Muscle layer of colon (tissue), 2 donors: ENCODE measurements around the gene PPP1R16B.

ENCODE experiments used
- H3K27ac ChIP-seq: one replicate; pipeline ENCODE4 v1.7.0; 2013; ENCODE audit warnings: low read depth, mild to moderate bottlenecking, low read length, moderate library complexity
- H3K27me3 ChIP-seq, 2 donors: one replicate each; pipeline ENCODE4 v1.7.0; 2013; ENCODE audit warnings: low read length in 2 of 2, mild to moderate bottlenecking in 2 of 2; ENCODE audit not compliant: insufficient read depth in 2 of 2, control insufficient read depth in 1 of 2
- H3K36me3 ChIP-seq: one replicate; pipeline ENCODE4 v1.7.0; 2013; ENCODE audit warnings: mild to moderate bottlenecking, low read length; ENCODE audit not compliant: insufficient read depth
- H3K4me1 ChIP-seq: one replicate; pipeline ENCODE4 v1.7.0; 2013; ENCODE audit warnings: mild to moderate bottlenecking, low read length; ENCODE audit not compliant: insufficient read depth
- H3K4me3 ChIP-seq, 2 donors: one replicate each; pipeline ENCODE4 v1.7.0; 2013; ENCODE audit warnings: low read length in 2 of 2, low read depth in 1 of 2, mild to moderate bottlenecking in 1 of 2, moderate library complexity in 1 of 2
- H3K9ac ChIP-seq: one replicate; pipeline ENCODE4 v1.7.0; 2013; ENCODE audit warnings: low read length
- H3K9me3 ChIP-seq: one replicate; pipeline ENCODE4 v1.7.0; 2013; ENCODE audit warnings: mild to moderate bottlenecking, low read length
- donor health status: abdominal sarcoma.
- donor health status: Adenocarcinoma of cecum.

The PPP1R16B gene

DNA sequence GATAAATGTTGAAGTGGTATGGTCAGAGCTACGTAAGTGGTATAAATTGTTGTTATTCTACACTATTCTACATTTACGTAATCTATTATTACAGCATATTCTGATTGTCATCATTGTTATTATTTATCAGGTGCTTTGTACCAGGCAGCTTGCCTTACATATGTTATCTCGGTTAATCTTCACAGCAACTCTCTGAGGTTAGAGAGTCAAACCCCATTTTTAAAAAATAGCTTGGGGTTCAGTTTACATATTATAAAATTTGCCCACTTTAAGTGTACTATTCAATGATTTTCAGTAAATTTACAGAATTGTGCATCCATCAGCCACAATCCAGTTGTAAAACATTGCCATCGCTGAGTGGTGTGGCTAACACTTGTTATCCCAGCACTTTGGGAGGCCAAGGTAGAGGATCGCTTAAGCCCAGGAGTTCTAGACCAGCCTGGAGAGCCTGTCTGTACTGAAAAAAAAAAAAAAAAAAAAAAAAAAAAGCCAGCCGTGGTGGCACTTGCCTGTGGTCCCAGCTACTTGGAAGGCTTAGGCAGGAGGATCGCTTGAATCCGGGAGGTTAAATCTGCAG lies 35.5 kb downstream of the PPP1R16B start:
- Histone ChIP-seq H3K27me3 (peaks cover 0 to 4% of the 10 kb centered on the region in 2 donors), H3K36me3 (no peaks in the 10 kb centered on the region), H3K27ac (no peak overlapping the region), H3K4me1 (no peaks in the 10 kb centered on the region), H3K9ac (no peak overlapping the region), H3K4me3 (no peak overlapping the region), H3K9me3 (no peaks in the 10 kb centered on the region)

DNA sequence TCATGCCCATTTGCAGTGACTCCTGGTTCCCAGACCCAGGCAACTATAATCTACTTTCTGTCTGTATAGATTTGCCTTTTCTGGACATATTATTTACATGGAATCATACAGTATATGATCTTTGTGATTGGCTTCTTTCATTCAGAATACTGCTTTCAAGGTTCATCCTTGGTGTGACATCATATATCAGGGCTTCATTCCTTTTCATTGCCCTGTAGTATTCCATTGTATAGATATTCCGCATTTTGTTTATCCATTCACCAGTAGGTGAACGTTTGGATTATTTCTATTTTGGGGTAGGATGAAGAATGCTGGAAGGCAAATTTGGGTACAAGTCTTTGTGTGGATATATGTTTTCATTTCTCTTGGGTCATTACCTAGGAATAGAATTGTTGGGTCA lies 36.1 kb downstream of the PPP1R16B start:
- Histone ChIP-seq H3K27ac (no peak overlapping the region), H3K4me1 (no peaks in the 10 kb centered on the region), H3K4me3 (no peak overlapping the region), H3K9me3 (no peaks in the 10 kb centered on the region), H3K27me3 (peaks cover 0 to 4% of the 10 kb centered on the region in 2 donors), H3K36me3 (no peaks in the 10 kb centered on the region), H3K9ac (no peak overlapping the region)

DNA sequence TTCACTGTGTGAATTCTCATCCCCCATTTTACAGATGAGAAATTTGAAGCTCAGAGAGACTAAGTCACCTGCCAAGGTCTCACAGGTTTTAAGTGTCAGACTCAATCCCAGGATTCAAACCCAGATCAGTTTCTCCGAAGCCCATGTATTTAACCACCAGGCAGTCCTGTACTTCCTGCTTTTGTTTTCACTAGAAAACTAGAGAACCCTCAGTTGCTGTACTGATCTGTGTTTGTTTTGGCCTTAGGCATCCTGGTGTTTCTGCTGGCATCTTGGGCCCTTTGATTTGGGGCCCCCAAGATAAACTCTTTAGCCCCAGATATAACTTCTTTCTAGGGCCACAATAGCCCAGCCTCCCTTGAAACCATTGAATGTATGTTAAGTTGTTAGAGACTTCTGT lies 36.5 kb downstream of the PPP1R16B start:
- no peak overlapping the region for H3K9ac ChIP-seq

DNA sequence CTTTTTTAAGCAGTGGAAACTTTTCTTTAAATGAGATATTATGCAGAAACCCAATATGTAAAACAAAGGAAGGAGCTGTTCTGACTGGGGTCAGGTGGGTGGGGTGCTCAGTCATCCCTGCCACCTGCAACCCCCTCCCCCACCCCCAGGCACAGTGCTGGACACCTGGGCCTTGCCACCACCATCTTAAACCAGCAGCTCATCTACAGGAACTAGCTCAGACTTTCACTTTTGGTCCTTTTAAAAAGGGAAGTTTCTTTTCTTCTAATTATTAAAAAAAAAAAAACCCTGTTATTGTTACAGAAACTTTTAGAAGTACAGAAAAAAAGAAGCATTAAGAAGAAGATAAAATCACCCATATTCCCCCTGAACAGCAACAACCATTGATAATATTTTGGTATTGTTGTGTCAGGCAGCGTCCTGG lies 37.1 kb downstream of the PPP1R16B start:
- no peaks in the 10 kb centered on the region for H3K36me3 ChIP-seq
- no peaks in the 10 kb centered on the region for H3K9me3 ChIP-seq
- no peak overlapping the region for H3K27ac ChIP-seq
- no peaks in the 10 kb centered on the region for H3K4me1 ChIP-seq
- H3K4me3 ChIP-seq, result no peak overlapping the region
- peaks cover 0 to 4% of the 10 kb centered on the region in 2 donors for H3K27me3 ChIP-seq
- H3K9ac ChIP-seq, result no peak overlapping the region

More for the DNA sequence above, 36.5 kb downstream of the PPP1R16B start:
- Histone ChIP-seq H3K27ac (no peak overlapping the region), H3K4me1 (no peaks in the 10 kb centered on the region), H3K27me3 (peaks cover 0 to 4% of the 10 kb centered on the region in 2 donors), H3K4me3 (no peak overlapping the region), H3K36me3 (no peaks in the 10 kb centered on the region), H3K9me3 (no peaks in the 10 kb centered on the region)

DNA sequence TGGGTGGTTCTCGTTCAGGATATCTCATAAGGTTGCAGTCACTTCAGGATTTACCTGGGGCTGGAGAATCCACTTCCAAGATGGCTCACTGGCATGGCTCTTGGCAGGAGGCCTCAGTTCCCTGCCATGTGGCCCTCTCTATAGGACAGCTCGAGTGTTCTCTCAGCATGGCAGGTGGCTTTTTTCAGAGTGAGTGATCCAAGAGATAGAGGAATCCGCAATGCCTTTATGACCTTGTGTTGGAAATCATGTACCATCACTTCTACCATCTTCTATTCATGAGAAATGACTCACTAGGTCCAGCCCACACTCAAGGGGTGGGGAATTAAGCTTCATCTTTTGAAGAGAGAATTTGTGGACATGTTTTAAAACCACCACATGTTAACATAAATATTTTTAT lies 37.8 kb downstream of the PPP1R16B start:
- Histone ChIP-seq H3K27ac (no peak overlapping the region), H3K36me3 (no peaks in the 10 kb centered on the region), H3K4me3 (no peak overlapping the region), H3K27me3 (peaks cover 0 to 4% of the 10 kb centered on the region in 2 donors), H3K9ac (no peak overlapping the region), H3K4me1 (no peaks in the 10 kb centered on the region), H3K9me3 (no peaks in the 10 kb centered on the region)

GRCh38 chr20:38844963-38845362 lies 39.5 kb downstream of the PPP1R16B start:
- H3K36me3 ChIP-seq, result no peaks in the 10 kb centered on the region
- H3K4me1 ChIP-seq, result no peaks in the 10 kb centered on the region
- H3K27ac ChIP-seq, result no peak overlapping the region
- H3K9me3 ChIP-seq, result no peaks in the 10 kb centered on the region
- H3K9ac ChIP-seq, result no peak overlapping the region
- peaks cover 0 to under 1% of the 10 kb centered on the region in 2 donors for H3K27me3 ChIP-seq
- no peak overlapping the region for H3K4me3 ChIP-seq

GRCh38 chr20:38847840-38848239 lies 42.3 kb downstream of the PPP1R16B start:
- Histone ChIP-seq H3K27ac (no peak overlapping the region), H3K4me3 (no peak overlapping the region), H3K4me1 (no peaks in the 10 kb centered on the region), H3K27me3 (no peaks in the 10 kb centered on the region), H3K36me3 (no peaks in the 10 kb centered on the region), H3K9me3 (no peaks in the 10 kb centered on the region), H3K9ac (no peak overlapping the region)

GRCh38 chr20:38853759-38854158 lies 48.3 kb downstream of the PPP1R16B start:
- no peaks in the 10 kb centered on the region for H3K36me3 ChIP-seq
- no peaks in the 10 kb centered on the region for H3K27me3 ChIP-seq
- no peak overlapping the region for H3K4me3 ChIP-seq
- no peak overlapping the region for H3K9ac ChIP-seq
- no peak overlapping the region for H3K27ac ChIP-seq
- no peaks in the 10 kb centered on the region for H3K4me1 ChIP-seq
- no peaks in the 10 kb centered on the region for H3K9me3 ChIP-seq

DNA sequence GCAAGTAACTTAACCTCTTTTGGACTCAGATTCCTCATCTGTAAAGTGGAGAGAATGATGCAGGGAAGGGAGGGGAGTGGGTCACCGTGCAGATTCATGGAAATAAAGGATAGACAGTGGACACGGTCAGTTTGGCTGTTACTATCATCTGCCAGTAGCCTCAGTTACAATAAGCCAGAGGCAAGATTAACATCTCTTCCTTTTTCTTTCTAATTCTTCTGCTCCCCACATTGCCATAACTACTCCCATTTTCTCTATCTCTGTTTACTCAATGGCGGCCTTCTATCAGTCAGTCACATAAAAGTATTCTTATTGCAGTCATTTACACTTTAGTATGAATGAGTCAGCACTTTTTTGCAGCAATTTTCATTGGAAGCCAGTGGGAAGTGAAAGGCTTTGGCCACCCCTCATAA lies 49.2 kb downstream of the PPP1R16B start:
- H3K4me3 ChIP-seq, result no peak overlapping the region
- no peak overlapping the region for H3K27ac ChIP-seq
- H3K9me3 ChIP-seq, result no peaks in the 10 kb centered on the region
- H3K27me3 ChIP-seq, result no peaks in the 10 kb centered on the region
- H3K4me1 ChIP-seq, result no peaks in the 10 kb centered on the region
- H3K36me3 ChIP-seq, result no peaks in the 10 kb centered on the region
- no peak overlapping the region for H3K9ac ChIP-seq

- H3K27me3 ChIP-seq, result no peaks in the 10 kb centered on the region
- H3K9me3 ChIP-seq, result no peaks in the 10 kb centered on the region
- H3K4me3 ChIP-seq, result no peak overlapping the region
- no peak overlapping the region for H3K27ac ChIP-seq
- H3K36me3 ChIP-seq, result no peaks in the 10 kb centered on the region
- H3K9ac ChIP-seq, result no peak overlapping the region
- H3K4me1 ChIP-seq, result no peaks in the 10 kb centered on the region
Observed at GRCh38 chr20:38855356-38855755, 49.9 kb downstream of the PPP1R16B start.

DNA sequence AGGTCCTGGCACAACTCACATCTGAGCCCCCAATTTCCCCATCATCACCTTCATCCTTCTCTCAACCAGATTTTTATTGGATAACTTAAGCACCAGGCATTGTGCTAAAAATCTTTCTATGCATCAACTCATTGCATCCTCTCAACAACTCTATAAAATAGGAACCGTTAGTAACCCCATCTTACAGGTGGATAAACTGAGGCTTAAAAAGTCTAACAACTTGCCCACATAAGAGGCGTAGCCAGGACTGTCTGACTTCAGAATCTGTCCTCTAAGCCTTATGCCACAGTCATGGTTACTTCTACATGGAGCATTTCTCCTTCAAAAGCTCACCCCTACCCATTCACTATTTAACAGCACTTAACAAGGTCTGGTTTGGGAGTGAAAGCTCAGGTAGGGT lies 51.1 kb downstream of the PPP1R16B start:
- H3K36me3 ChIP-seq, result no peaks in the 10 kb centered on the region
- no peak overlapping the region for H3K9ac ChIP-seq
- no peak overlapping the region for H3K27ac ChIP-seq
- no peak overlapping the region for H3K4me3 ChIP-seq
- H3K27me3 ChIP-seq, result no peaks in the 10 kb centered on the region
- no peaks in the 10 kb centered on the region for H3K9me3 ChIP-seq
- H3K4me1 ChIP-seq, result no peaks in the 10 kb centered on the region

DNA sequence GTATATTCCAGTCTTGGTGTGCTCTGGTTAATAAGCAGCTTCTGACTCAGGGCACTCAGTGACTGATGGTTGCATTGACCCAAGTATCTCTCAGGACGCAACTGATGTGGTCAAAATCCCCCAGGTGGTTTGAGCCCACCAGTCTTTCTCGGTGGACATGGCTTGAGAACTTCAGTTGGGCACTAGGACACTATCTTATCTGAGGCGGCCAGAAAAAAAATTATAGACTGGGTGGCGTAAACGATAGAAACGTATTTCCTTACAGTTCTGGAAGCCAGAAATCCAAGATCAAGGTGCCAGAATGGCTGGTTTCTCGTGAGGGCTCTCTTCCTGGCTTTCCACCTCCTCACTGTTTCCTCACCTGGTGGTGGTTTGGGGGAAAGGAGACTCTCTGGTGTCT lies 52.2 kb downstream of the PPP1R16B start:
- Histone ChIP-seq H3K27ac (no peak overlapping the region), H3K9ac (no peak overlapping the region), H3K27me3 (no peaks in the 10 kb centered on the region), H3K4me1 (no peaks in the 10 kb centered on the region), H3K4me3 (no peak overlapping the region), H3K36me3 (no peaks in the 10 kb centered on the region), H3K9me3 (no peaks in the 10 kb centered on the region)
